B cell (primary cell): ENCODE measurements around the gene MDK. TPM values are rescaled to one million over a fixed set of nuclear protein-coding genes. Genes with fewer than 3 reads are reported as not detected.

Experiments used
- ATAC-seq: fragments of 200-7000 bp; cut with Tn5 transposase; one replicate; pipeline ENCODE4 v1.10.0; 2021; ENCODE audit warnings: low read depth, mild to moderate bottlenecking, moderate number of reproducible peaks, moderate library complexity
- CTCF ChIA-PET: fragments of 350-600 bp; sonication (Branson Sonifier 250); formaldehyde crosslinking; loops from one replicate; lab custom pipeline; 2021; ENCODE audit warnings: antibody characterized with exemption, inconsistent platforms; lab: Charles Lee
- POLR2A ChIA-PET: fragments of 350-600 bp; sonication (Branson Sonifier 250); formaldehyde crosslinking; loops from one replicate; lab custom pipeline; 2021; ENCODE audit warnings: antibody characterized with exemption; lab: Charles Lee
- DNase-seq: peaks from one replicate; pipeline ENCODE4 v3.0.0; 2013
- H2AFZ ChIP-seq: 2 replicates; pipeline ENCODE4 v1.6.1; 2012; ENCODE audit warnings: mild to moderate bottlenecking, low read depth, low read length; ENCODE audit not compliant: insufficient read depth, poor library complexity, severe bottlenecking
- H3K27ac ChIP-seq, 2 donors: 1 replicate in 1 of 2; 2 replicates in 1 of 2; pipeline ENCODE4 v1.5.1; 2012 to 2013; ENCODE audit warnings: low read length in 2 of 2, mild to moderate bottlenecking in 2 of 2, moderate library complexity in 1 of 2
- H3K27me3 ChIP-seq, 4 experiments: fragments of 200-600 bp in 1 of 4; sonication (generic) in 1 of 4; replicated peaks in 1 of 4; 1 replicate in 2 of 4; 2 replicates in 2 of 4; pipeline versions ENCODE4 v1.6.1 to v1.7.0; 2013 to 2016; ENCODE audit warnings: low read length in 3 of 4, mild to moderate bottlenecking in 2 of 4, mixed read lengths in 1 of 4, moderate library complexity in 1 of 4; ENCODE audit not compliant: insufficient read depth in 4 of 4, control insufficient read depth in 3 of 4; ENCODE audit errors: control extremely low read depth in 1 of 4
- H3K36me3 ChIP-seq, 2 experiments: replicated peaks in 1 of 2; 1 replicate in 1 of 2; 2 replicates in 1 of 2; pipeline versions ENCODE4 v1.6.1 to v1.7.1; 2013; ENCODE audit warnings: low read length in 1 of 2; ENCODE audit not compliant: insufficient read depth in 2 of 2, control insufficient read depth in 1 of 2; ENCODE audit errors: control extremely low read depth in 1 of 2, extremely low read depth in 1 of 2
- H3K4me1 ChIP-seq, 2 donors: fragments of 200-600 bp in 1 of 2; sonication (generic) in 1 of 2; 1 replicate in 1 of 2; 2 replicates in 1 of 2; pipeline versions ENCODE4 v1.5.1 to v1.6.1; 2013 to 2017; ENCODE audit warnings: low read length in 2 of 2; ENCODE audit not compliant: control insufficient read depth in 2 of 2, insufficient read depth in 2 of 2
- H3K4me2 ChIP-seq: replicated peaks from 2 replicates; pipeline ENCODE3; 2012; ENCODE audit warnings: mild to moderate bottlenecking, low read depth, low read length; ENCODE audit not compliant: poor library complexity, severe bottlenecking
- H3K4me3 ChIP-seq, 5 experiments: fragments of 200-600 bp in 1 of 5; sonication (generic) in 1 of 5; 1 replicate in 3 of 5; 2 replicates in 2 of 5; pipeline versions ENCODE4 v1.5.1 to v1.7.0; 2011 to 2016; ENCODE audit warnings: low read length in 4 of 5, mild to moderate bottlenecking in 4 of 5, low read depth in 2 of 5, control low read depth in 1 of 5, moderate library complexity in 1 of 5; ENCODE audit not compliant: insufficient read depth in 1 of 5; ENCODE audit errors: control extremely low read depth in 1 of 5, extremely low read depth in 1 of 5
- H3K79me2 ChIP-seq: fragments of 200-600 bp; sonication (generic); one replicate; pipeline ENCODE4 v1.6.0; 2016; ENCODE audit warnings: low read length; ENCODE audit not compliant: control insufficient read depth, insufficient read depth
- H3K9ac ChIP-seq: fragments of 200-600 bp; sonication (generic); 2 replicates; pipeline ENCODE4 v1.6.1; 2017; ENCODE audit warnings: mild to moderate bottlenecking, low read length, moderate library complexity
- H3K9me3 ChIP-seq, 3 donors: one replicate each; pipeline versions ENCODE4 v1.6.1 to v1.7.1; 2013; ENCODE audit warnings: low read length in 2 of 3; ENCODE audit not compliant: control insufficient read depth in 2 of 3, insufficient read depth in 1 of 3; ENCODE audit errors: control extremely low read depth in 1 of 3
- H4K20me1 ChIP-seq: 2 replicates; pipeline ENCODE4 v1.6.0; 2012; ENCODE audit warnings: mild to moderate bottlenecking, low read length; ENCODE audit not compliant: insufficient read depth, control insufficient read depth, poor library complexity, severe bottlenecking
- H3K27ac Mint-ChIP-seq: one replicate; pipeline ENCODE4 v1.8.0; 2021; ENCODE audit warnings: mixed read lengths
- H3K27me3 Mint-ChIP-seq: one replicate; pipeline ENCODE4 v1.8.0; 2021; ENCODE audit warnings: mixed read lengths
- H3K4me1 Mint-ChIP-seq: one replicate; pipeline ENCODE4 v1.8.0; 2021; ENCODE audit warnings: mixed read lengths
- H3K4me3 Mint-ChIP-seq: one replicate; pipeline ENCODE4 v1.8.0; 2021; ENCODE audit warnings: mixed read lengths
- H3K9me3 Mint-ChIP-seq: one replicate; pipeline ENCODE4 v1.8.0; 2022; ENCODE audit warnings: mixed read lengths; ENCODE audit not compliant: insufficient read depth
- CTCF ChIP-seq: fragments of 200-600 bp; IDR thresholded peaks from one replicate; pipeline ENCODE4 v1.8.0; 2022; ENCODE audit warnings: antibody characterized with exemption, mild to moderate bottlenecking
- EZH2 ChIP-seq: IDR thresholded peaks from 2 replicates; pipeline ENCODE4 v1.6.1; 2012; ENCODE audit warnings: borderline replicate concordance, low read depth, mild to moderate bottlenecking, moderate library complexity, low read length; ENCODE audit not compliant: insufficient read depth, poor library complexity, severe bottlenecking
- WGBS: methylation state at CpG from one replicate; pipeline ENCODE4 v1.1.5; 2013; ENCODE audit warnings: missing lambda C conversion rate; ENCODE audit not compliant: insufficient coverage; 5-methylcytosine and 5-hydroxymethylcytosine counted together
- intact Hi-C: fragments of 100-400 bp; cut with micrococcal nuclease; formaldehyde crosslinking; loops from one replicate; pipeline ENCODE4 v1.10.0; 2022
- polyA plus RNA-seq: library from polyadenylated mRNA; depleted of rRNA; stranded (reverse); fragments of >200 nt; gene quantifications from 2 replicates; pipeline ENCODE4 v1.2.3, GENCODE V29; 2012
- total RNA-seq, 2 donors: library from RNA; stranded (reverse); fragments of 120-200 nt in 1 of 2; gene quantifications; 1 replicate in 1 of 2; 2 replicates in 1 of 2; pipeline versions ENCODE4 v1.2.3 to v1.2.4, GENCODE V29; 2013 to 2022

Gene MDK
- total and polyA plus RNA-seq, 2 donors (not counting 1 experiment from before 2014, with no cell fraction given), result 1.5 to 2.6 TPM

GRCh38 chr11:46360878-46361277 lies 20.6 kb upstream of the MDK start:
- Mint-ChIP-seq H3K9me3 (no peaks in the 10 kb centered on the region), H3K4me3 (peak overlapping the region; percentile 84), H3K27ac (peak overlapping the region; percentile 46), H3K4me1 (peaks cover 23% of the 10 kb centered on the region), H3K27me3 (no peaks in the 10 kb centered on the region)
- H2AFZ ChIP-seq, result peak overlapping the region; percentile 75
- 49% methylated on average over 4 of the region's 7 CpGs for WGBS
- H3K9ac ChIP-seq, result peak overlapping the region; percentile 62
- TF ChIP-seq EZH2 (no peak), CTCF (no peak)
- H3K36me3 ChIP-seq, result no peaks in the 10 kb centered on the region
- no peaks in the 10 kb centered on the region for H3K9me3 ChIP-seq
- intact Hi-C loops, result no loop called here
- H3K4me1 ChIP-seq, result peaks cover 19 to 26% of the 10 kb centered on the region in 2 donors
- H3K27ac ChIP-seq, result peak overlapping the region in 1 of 2 donors; percentile 61
- H3K4me2 ChIP-seq, result peak overlapping the region; percentile 90
- DNase-seq (no peak), ATAC-seq (no peak)
- ChIA-PET POLR2A (no interaction called here), CTCF (interaction anchor here (0.7 to 1.5 kb wide), 4 partner anchors 8 to 28 kb away, joined by 3 to 8 read pairs (median 6); partner anchors contain the start of gene DGKZ)
- H3K79me2 ChIP-seq, result peaks cover 64% of the 10 kb centered on the region
- peaks cover 69% of the 10 kb centered on the region for H4K20me1 ChIP-seq
- H3K27me3 ChIP-seq, result no peaks in the 10 kb centered on the region
- peak overlapping the region in 4 of 5 experiments; percentile 9 to 58 (median 42) for H3K4me3 ChIP-seq

- no peaks in the 10 kb centered on the region for H3K9me3 ChIP-seq
- H3K9me3 Mint-ChIP-seq, result no peaks in the 10 kb centered on the region
- no peaks in the 10 kb centered on the region for H3K27me3 ChIP-seq
- H3K4me3 Mint-ChIP-seq, result peak overlapping the region; percentile 84
- peak overlapping the region; percentile 62 for H3K9ac ChIP-seq
- H3K4me3 ChIP-seq, result peak overlapping the region in 4 of 5 experiments; percentile 9 to 58 (median 42)
- peak overlapping the region; percentile 46 for H3K27ac Mint-ChIP-seq
- ATAC-seq, result peak; percentile 94
- DNase-seq, result peak; percentile 67
- ChIA-PET POLR2A (no interaction called here), CTCF (interaction anchor here (0.7 to 1.5 kb wide), 3 partner anchors 7 to 27 kb away, joined by 3 to 8 read pairs (median 4); partner anchors contain the start of gene DGKZ)
- peak overlapping the region; percentile 90 for H3K4me2 ChIP-seq
- H3K27me3 Mint-ChIP-seq, result no peaks in the 10 kb centered on the region
- peaks cover 58% of the 10 kb centered on the region for H3K79me2 ChIP-seq
- TF ChIP-seq EZH2 (no peak), CTCF (no peak)
- H3K36me3 ChIP-seq, result no peaks in the 10 kb centered on the region
- peak overlapping the region; percentile 75 for H2AFZ ChIP-seq
- peaks cover 19 to 26% of the 10 kb centered on the region in 2 donors for H3K4me1 ChIP-seq
- H4K20me1 ChIP-seq, result peaks cover 70% of the 10 kb centered on the region
- H3K27ac ChIP-seq, result peak overlapping the region in 1 of 2 donors; percentile 61
- H3K4me1 Mint-ChIP-seq, result peaks cover 23% of the 10 kb centered on the region
- 2% methylated on average over 22 of the region's 26 CpGs for WGBS
- intact Hi-C loops, result no loop called here
Observed at GRCh38 chr11:46361283-46362155, 19.9 kb upstream of the MDK start.
